GM21381 (cell line): Measurements from ENCODE around the gene SULF2.
"Not testable (repeated sequence)": the region's sequence is repeated elsewhere in the genome, so short reads cannot be mapped to it uniquely, and the experiment has no call there.

ENCODE experiments used
- ATAC-seq: cut with Tn5 transposase; IDR thresholded peaks from one replicate; pipeline ENCODE4 v1.9.1; 2021; ENCODE audit warnings: mild to moderate bottlenecking, moderate library complexity; ENCODE audit not compliant: unreplicated experiment

Gene SULF2

DNA sequence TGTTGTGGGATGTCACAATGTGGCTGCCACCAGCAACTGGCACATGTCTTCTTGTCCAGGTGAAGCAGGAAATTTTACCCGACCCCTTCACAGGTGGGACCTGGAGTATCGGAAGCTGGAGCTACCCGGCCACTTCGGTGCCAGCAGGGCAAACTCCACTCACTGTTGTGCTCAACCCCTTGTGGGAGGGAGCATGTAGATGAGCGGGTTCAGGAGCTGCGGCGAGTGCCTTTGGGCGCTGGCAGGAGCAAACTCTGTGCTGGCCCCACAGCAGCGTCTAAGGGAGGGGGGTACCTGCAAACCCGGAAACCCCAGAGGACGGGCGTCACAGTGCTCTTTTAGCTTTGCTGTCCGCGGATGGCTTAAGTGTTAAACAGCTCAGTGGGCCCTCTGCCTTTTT is 20.7 kb upstream of the SULF2 start:
- no peak for ATAC-seq

GRCh38 chr20:47804972-47805371 is 19.7 kb upstream of the SULF2 start:
- ATAC-seq = not testable (repeated sequence)

- ATAC-seq = not testable (repeated sequence)
These were observed 19.0 kb upstream of the SULF2 start for GRCh38 chr20:47804224-47804825.

- ATAC-seq = no peak
These were observed 17.7 kb upstream of the SULF2 start for GRCh38 chr20:47802975-47803374.

- ATAC-seq = no peak
These were observed 17.1 kb upstream of the SULF2 start for GRCh38 chr20:47802226-47802920.

GRCh38 chr20:47801759-47802158 is 16.5 kb upstream of the SULF2 start:
- ATAC-seq = no peak

DNA sequence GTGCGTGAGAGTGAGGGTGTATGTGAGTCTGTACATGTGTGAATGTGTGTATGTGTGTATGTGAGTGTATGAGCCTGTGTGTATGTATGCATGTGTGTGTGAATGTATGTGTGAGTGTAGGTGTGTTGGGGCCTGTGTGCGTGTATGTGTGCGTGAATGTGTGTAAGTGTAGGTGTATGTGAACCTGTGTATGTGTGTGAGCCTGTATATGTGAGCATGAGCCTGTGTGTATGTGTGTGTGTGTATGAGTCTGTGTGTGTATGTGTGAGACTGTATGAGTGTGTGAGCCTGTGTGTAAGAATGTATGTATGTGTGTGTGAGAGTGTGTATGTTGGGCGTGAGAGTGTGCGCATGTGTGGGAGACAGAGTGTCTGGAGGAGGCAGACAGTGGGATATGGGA is 15.8 kb upstream of the SULF2 start:
- ATAC-seq = no peak

- no peak for ATAC-seq
These were observed 15.3 kb upstream of the SULF2 start for GRCh38 chr20:47800623-47801022.

- no peak for ATAC-seq
These were observed 13.9 kb upstream of the SULF2 start for GRCh38 chr20:47799116-47799715.

DNA sequence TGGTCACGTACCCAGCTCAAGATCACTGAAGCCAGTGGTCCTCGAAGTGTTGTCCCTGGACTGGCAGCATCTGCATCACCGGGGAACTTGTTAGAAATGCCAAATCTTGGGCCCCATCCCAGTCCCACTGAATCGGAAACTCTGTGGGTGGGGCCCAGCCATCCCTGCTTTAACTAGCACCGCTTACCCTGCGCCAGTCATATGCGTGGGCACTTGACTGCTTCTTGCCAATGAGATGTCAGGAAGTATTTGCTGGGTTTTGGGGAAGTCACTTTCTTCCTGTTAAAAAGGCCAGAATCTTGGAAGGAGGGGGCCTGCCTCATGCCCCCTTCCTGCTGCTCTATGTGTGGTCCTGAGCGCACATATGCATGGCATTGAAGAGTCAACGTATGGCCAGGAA is 11.7 kb upstream of the SULF2 start:
- ATAC-seq = no peak

- no peak for ATAC-seq
These were observed 10.1 kb upstream of the SULF2 start for GRCh38 chr20:47795214-47795907.

DNA sequence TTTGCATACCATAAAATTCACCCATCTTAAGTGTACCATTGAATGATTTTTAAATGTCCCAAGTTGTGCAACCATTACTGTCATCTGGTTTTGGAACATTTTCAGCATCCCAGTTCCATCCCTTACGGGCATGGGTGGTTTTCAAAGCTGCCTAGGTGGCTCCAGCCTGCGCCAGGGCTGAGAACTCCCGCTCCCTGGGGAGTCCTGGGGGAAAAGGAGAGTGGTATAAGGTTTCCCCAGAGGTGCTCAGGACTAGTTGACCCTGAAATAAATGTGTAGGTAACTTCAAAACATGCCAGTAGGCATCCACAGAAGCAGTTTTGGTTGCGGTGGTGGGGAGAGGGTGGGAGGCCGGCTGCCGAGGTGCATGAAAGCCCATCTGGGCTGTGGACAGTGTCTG is 9.0 kb upstream of the SULF2 start:
- ATAC-seq = not testable (repeated sequence)

- no peak for ATAC-seq
These were observed 6.8 kb upstream of the SULF2 start for GRCh38 chr20:47792021-47792618.

- ATAC-seq = no peak
These were observed 5.9 kb upstream of the SULF2 start for GRCh38 chr20:47791084-47791599.

DNA sequence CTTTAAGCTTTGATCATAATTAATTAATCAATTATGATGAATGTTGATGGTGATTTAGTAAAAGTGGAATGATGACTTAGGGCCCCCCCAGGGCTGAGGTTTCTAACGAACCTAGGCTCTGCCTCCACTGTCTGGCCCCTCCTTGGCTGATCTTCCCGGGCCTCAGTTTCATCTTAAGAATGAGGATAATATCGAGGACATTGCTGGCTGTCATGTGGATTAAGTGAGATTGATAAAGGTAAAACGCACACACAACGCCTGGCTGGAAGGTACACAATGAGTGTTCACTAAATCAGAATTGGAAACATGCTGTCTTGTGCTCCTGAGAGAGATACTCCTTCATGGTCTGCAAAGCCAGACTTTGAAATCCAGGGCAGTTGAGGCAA is 5.3 kb upstream of the SULF2 start:
- ATAC-seq = no peak

DNA sequence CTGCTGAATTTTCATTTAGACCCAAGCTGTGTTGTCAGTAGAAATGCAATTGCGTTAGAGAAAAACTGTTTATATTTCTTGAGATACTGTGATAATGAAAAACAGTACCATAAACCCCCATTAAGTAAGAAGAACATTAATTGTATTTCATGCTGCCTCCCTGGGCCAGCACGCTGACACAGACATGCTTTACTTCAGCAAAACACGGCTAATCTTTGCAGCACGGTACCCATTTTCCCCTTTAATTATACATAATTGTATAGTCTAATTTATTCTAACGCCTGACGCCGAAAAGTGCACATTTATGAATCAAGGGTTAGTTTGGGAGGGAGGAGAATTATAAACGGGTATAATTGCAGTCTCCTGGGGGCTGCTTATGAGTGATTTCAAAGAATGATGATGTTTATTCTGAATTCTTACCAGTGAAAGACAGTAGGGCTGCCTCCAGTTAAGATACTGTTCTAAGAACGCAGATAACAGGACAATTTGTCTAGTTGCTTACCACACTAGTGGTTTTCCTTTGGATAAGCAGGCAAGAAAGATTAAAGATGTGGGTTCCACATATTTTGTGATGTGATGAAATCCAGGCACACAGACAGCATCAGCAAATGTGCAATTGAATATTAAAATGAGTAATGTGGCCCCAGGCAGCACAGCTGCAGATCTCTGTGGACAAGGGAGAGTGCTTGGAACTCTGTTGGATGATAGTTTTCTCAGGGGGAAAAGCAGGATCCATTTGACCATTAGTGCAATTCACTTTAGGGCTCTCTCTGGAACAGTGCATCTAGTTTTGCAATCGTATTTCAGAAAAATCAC is 4.7 kb upstream of the SULF2 start:
- ATAC-seq = no peak

GRCh38 chr20:47789081-47789763 is 3.9 kb upstream of the SULF2 start:
- no peak for ATAC-seq

DNA sequence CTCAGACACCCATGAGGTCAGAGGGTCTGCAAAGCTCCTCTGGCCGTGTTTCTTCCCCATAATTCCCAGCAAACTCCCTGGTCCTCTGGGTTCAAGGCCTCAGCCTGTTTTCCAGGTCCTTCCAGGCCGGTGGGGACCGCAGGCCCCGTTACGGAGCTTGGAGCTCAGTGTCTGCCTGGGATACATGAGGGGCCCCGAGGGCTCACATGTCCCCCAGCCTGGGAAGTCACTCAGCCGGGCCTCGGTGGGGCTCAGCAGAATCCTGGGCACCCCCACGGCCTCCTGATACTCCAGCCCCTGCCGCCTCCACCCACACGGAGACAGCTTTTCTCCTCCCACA is 3.4 kb upstream of the SULF2 start:
- ATAC-seq = no peak

- no peak for ATAC-seq
These were observed 1.5 kb upstream of the SULF2 start for GRCh38 chr20:47786765-47787107.
